Activated T-helper 2 cell treated with anti-CD3 and anti-CD28 coated beads, Interferon-gamma antibody, Interleukin-2, Interleukin-4, amounts not matched to agents 10 μg/mL and 5 μg/mL and 100 μg/mL, durations not matched to agents 14 hours and 24 hours and 36 hours (primary cell): ENCODE data around the gene SORT1. TPM values are rescaled to one million over a fixed set of nuclear protein-coding genes. Genes with fewer than 3 reads are reported as not detected.

ENCODE experiments used
- DNase-seq: peaks from one replicate; pipeline ENCODE4 v3.0.0; 2021; ENCODE audit warnings: low spot score
- H3K27ac Mint-ChIP-seq: one replicate; pipeline ENCODE4 v1.8.0; 2021; ENCODE audit warnings: mixed read lengths
- H3K27me3 Mint-ChIP-seq: one replicate; pipeline ENCODE4 v1.8.0; 2021; ENCODE audit warnings: low read depth, mixed read lengths
- H3K36me3 Mint-ChIP-seq: one replicate; pipeline ENCODE4 v1.8.0; 2021; ENCODE audit warnings: low read depth, mixed read lengths
- H3K4me1 Mint-ChIP-seq: one replicate; pipeline ENCODE4 v1.8.0; 2021; ENCODE audit warnings: low read depth, mixed read lengths
- H3K4me3 Mint-ChIP-seq: one replicate; pipeline ENCODE4 v1.8.0; 2021; ENCODE audit warnings: low read depth, mild to moderate bottlenecking, moderate library complexity, mixed read lengths
- H3K9me3 Mint-ChIP-seq: one replicate; pipeline ENCODE4 v1.8.0; 2021; ENCODE audit warnings: mixed read lengths
- intact Hi-C: fragments of 100-400 bp; cut with micrococcal nuclease; formaldehyde crosslinking; loops from one replicate; pipeline ENCODE4 v1.15.1; 2023
- total RNA-seq: library from RNA; stranded (reverse); gene quantifications from 2 replicates; pipeline ENCODE4 v1.2.3, GENCODE V29; 2022

Gene SORT1
- total RNA-seq, 1 donor from 2014 or later: 1.9 TPM

DNA sequence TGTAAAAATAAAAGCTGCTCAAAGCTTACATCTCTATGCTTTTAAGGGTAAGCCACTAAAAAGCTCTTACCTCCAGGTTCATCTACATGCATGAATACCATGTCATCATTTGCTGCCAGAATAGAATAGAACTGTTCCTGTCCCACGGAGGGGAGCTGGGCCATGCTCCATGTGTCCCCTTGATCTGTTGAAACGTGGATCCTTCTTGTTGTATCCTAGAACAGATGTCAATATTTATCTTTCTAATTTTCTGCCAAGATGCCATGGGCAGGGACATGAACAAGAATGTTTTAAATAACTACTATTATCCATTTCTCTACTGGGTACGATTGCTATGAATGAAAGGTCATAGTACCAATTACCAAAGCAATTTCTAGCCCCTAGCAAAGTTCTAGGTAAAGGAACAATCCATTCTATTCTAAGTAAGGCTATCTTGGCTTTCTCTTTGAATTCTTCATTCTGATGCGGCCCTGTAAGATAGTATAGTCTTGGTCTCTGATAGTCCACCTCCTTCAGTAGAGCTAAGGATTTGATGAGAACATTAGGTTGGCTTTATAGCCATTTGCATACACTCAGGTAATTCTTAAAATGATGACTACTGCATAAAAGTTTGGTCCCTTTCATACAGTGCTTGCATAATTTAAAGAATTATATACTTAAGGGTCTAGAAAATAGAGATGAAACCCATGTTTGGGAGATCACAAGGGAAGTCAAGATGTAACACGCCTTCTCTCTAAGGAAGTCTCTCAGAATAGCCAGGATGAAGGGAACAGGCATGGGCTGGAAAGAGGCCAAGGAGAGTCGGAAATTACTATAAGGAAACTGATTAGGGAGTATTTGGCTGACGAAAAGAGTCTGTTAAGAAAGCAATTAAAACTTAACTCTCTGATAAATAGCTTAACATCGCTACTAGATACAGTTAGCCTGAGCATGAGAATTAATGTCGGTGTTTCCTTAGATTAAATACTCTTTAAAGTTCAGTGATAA is 55.5 kb downstream of the SORT1 start:
- H3K27me3 Mint-ChIP-seq: peaks cover 14% of the 10 kb centered on the region
- no peaks in the 10 kb centered on the region for H3K4me1 Mint-ChIP-seq
- no peak overlapping the region for H3K27ac Mint-ChIP-seq
- H3K9me3 Mint-ChIP-seq: no peaks in the 10 kb centered on the region
- DNase-seq: no peak
- H3K4me3 Mint-ChIP-seq: no peak overlapping the region
- H3K36me3 Mint-ChIP-seq: no peaks in the 10 kb centered on the region
- intact Hi-C loops: no loop called here

DNA sequence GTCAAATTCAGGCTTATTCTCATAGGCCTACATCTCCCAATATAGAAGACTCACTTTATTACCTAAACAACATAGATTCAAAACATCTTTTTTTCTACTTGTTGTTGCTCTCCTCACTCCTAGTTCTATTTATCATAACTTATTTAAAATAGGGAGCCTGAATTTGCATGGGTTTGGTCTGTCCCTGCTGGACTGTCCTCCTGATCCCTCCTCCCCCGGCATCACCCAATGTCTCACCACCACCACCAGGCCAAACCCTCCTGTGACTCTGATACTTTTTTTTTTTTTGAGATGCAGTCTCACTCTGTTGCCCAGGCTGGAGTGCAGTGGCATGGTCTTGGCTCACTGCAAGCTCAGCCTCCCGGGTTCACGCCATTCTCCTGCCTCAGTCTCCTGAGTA is 59.1 kb downstream of the SORT1 start:
- no peak for DNase-seq
- no peaks in the 10 kb centered on the region for H3K36me3 Mint-ChIP-seq

DNA sequence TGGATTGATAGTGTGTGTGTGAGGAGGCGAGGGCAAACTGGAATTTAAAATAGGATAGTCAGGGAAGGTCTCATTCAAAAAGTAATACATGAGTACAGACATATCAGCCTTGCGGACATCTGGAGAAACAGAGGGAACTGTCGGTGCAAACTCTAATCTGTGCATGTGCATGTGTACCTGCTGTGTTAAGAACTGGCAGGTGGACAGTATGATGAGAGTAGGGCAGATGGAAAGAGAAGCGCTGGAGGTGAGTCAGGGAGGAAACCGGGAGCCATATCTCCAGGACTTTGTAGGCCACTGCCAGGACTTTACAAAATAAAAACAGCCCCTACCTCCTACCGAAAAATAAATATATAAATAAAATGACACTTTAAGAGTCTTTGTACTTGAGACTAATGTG is 59.6 kb downstream of the SORT1 start:
- no peak overlapping the region for H3K27ac Mint-ChIP-seq
- H3K36me3 Mint-ChIP-seq: no peaks in the 10 kb centered on the region
- no peak for DNase-seq
- intact Hi-C loops: no loop called here
- no peaks in the 10 kb centered on the region for H3K4me1 Mint-ChIP-seq
- peaks cover 2% of the 10 kb centered on the region for H3K27me3 Mint-ChIP-seq
- H3K4me3 Mint-ChIP-seq: no peak overlapping the region
- H3K9me3 Mint-ChIP-seq: no peaks in the 10 kb centered on the region

More for the DNA sequence above, 59.1 kb downstream of the SORT1 start:
- Mint-ChIP-seq H3K27me3 (peaks cover 4% of the 10 kb centered on the region), H3K4me3 (no peak overlapping the region), H3K9me3 (no peaks in the 10 kb centered on the region), H3K4me1 (no peaks in the 10 kb centered on the region), H3K27ac (no peak overlapping the region)
- intact Hi-C loops: no loop called here

DNA sequence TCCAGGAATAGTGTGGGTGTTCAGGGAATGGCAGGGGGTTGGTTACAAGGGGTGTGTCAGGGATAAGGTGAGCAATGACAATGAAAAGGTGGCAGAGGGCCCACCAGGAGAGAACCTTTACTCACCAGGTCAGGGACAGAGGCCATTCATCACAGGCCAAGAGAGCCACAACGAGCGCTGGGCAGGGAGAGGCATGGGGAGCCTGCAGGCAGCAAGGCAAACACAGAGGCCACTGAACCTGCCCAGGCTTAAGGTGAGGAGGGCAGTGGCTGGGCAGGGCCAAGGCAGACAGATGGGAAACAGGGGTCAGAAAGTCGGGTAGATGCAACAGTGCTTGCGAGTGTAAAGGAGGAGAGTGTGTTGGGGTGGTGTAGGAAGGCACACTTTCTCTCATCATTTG is 62.6 kb downstream of the SORT1 start:
- Mint-ChIP-seq H3K9me3 (peaks cover 23% of the 10 kb centered on the region), H3K27ac (no peak overlapping the region), H3K36me3 (peaks cover 8% of the 10 kb centered on the region), H3K4me1 (no peaks in the 10 kb centered on the region), H3K4me3 (no peak overlapping the region), H3K27me3 (peaks cover 12% of the 10 kb centered on the region)
- intact Hi-C loops: no loop called here
- DNase-seq: no peak

DNA sequence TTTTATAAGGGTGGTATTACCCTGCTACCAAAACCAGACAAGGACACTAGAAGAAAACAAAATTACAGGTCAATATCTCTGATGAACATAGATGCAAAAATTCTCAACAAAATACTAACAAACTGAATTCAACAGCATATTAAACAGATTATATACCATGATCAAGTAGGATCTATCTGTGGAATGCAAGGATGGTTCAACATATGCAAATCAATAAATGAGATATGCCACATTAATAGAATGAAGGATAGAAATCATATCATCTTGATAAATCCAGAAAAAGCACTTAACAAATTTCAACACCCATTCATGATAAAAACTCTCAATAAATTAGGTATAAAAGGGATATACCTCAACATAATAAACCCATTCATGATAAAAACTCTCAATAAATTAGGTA is 66.6 kb downstream of the SORT1 start:
- H3K4me3 Mint-ChIP-seq: no peak overlapping the region
- peaks cover 19% of the 10 kb centered on the region for H3K27me3 Mint-ChIP-seq
- no peak for DNase-seq
- intact Hi-C loops: no loop called here
- H3K4me1 Mint-ChIP-seq: no peaks in the 10 kb centered on the region
- no peak overlapping the region for H3K27ac Mint-ChIP-seq
- H3K9me3 Mint-ChIP-seq: peaks cover 29% of the 10 kb centered on the region
- peaks cover 8% of the 10 kb centered on the region for H3K36me3 Mint-ChIP-seq

DNA sequence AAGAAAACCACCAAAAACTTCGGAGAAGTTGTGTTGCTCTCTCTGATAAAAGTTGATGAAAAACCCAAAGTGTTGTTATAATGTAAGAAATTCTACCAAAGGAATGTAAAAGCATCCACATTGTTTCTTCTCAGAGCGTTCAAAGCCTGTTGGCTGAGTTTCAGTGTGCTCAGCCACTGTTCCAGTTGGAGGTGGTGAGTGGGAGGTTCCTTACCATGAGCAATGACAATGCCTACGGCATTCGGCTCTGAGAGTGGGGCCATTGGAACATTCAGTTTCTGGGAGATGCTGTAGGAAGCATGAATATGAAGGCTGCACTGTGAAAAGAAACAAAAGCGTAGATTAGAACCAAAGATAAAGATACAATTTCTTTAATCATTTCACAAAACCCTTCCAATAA is 70.4 kb downstream of the SORT1 start:
- Mint-ChIP-seq H3K4me1 (no peaks in the 10 kb centered on the region), H3K4me3 (no peak overlapping the region), H3K27ac (no peak overlapping the region), H3K9me3 (peaks cover 25% of the 10 kb centered on the region), H3K27me3 (peaks cover 21% of the 10 kb centered on the region), H3K36me3 (peaks cover 8% of the 10 kb centered on the region)
- no peak for DNase-seq
- intact Hi-C loops: no loop called here

DNA sequence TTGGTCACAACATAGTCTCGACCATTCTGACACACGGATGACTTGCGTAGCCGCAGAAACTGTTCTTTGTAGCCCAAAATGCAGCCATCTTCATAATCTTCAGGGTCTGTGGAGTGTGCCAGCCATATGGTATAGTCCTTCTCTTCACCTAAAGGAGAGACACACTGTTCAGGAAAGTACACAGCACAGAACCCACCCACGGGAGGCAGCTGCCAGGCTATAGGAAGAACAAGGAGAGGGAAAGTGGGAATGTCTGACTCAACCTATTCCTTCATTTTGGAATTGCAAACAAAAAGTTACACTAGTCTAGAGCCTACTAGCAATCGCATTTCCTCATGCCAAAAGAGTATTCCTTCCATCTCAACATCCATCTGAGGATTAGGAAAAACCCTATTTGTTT is 74.7 kb downstream of the SORT1 start:
- H3K4me3 Mint-ChIP-seq: no peak overlapping the region
- H3K9me3 Mint-ChIP-seq: no peaks in the 10 kb centered on the region
- intact Hi-C loops: no loop called here
- DNase-seq: no peak
- no peaks in the 10 kb centered on the region for H3K4me1 Mint-ChIP-seq
- H3K27me3 Mint-ChIP-seq: peaks cover 17% of the 10 kb centered on the region
- no peaks in the 10 kb centered on the region for H3K36me3 Mint-ChIP-seq
- H3K27ac Mint-ChIP-seq: no peak overlapping the region

DNA sequence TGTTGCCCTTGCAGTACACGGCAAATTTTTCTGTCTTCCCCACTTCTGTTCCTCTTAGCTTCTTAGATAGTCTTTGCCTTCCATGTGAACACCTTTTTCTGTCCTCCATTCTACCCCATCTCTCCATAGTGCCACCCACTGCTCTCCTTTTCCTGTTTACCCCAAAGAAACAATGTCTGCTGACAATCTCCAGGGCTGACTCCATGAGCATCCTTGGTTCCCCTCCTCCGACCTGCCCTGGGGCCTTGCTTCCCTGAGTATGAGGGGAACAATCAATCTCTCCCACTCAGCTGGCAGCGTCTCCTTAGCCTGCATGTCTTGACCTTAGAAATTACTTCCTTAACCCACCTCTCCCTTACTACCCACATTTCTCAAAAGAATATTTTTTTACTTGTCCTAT is 78.6 kb downstream of the SORT1 start:
- no peaks in the 10 kb centered on the region for H3K36me3 Mint-ChIP-seq
- peaks cover 13% of the 10 kb centered on the region for H3K27me3 Mint-ChIP-seq
- intact Hi-C loops: no loop called here
- DNase-seq: no peak
- H3K4me1 Mint-ChIP-seq: no peaks in the 10 kb centered on the region
- no peak overlapping the region for H3K27ac Mint-ChIP-seq
- no peaks in the 10 kb centered on the region for H3K9me3 Mint-ChIP-seq
- H3K4me3 Mint-ChIP-seq: no peak overlapping the region

DNA sequence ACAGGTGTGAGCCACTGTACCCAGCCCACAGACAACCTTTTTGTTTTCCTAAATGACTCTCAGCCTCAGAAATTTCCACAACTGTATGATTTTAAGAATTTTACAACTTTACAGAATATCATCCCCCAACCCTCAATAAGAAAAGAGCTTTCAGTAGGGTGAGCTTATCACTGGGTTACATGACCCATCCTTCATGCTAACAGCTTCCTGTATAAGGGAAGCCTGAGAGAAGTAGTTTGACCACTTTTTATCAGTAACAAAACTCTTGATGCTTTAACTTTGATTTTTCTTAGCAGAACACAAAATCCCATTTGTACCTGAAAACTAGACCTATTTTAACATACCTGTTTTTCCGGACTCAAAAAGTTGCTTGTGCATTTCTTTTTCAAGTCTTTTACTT is 81.2 kb downstream of the SORT1 start:
- intact Hi-C loops: no loop called here
- Mint-ChIP-seq H3K36me3 (no peaks in the 10 kb centered on the region), H3K4me1 (no peaks in the 10 kb centered on the region), H3K27ac (no peak overlapping the region), H3K9me3 (no peaks in the 10 kb centered on the region), H3K27me3 (peaks cover 9% of the 10 kb centered on the region), H3K4me3 (no peak overlapping the region)
- DNase-seq: no peak

DNA sequence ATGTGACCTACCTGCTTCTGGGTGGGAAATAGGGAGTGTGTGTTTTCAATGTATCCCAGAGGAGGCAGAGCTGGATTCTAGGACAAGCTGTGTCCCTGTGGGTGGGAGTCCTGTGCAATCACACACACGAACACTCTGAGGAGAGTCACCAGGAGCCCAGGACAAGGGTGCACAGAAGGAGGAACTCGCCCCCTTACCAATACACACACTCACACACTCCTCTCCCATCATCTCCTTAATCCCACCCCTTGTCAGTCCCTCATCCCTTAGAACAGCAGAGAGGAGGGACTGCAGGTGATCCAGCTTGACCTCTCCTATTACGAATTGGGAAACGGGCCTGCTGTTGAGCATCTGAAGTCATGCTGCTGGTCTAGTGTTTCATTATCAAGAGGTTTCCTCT is 82.4 kb downstream of the SORT1 start:
- no peak overlapping the region for H3K4me3 Mint-ChIP-seq
- H3K4me1 Mint-ChIP-seq: no peaks in the 10 kb centered on the region
- no peaks in the 10 kb centered on the region for H3K9me3 Mint-ChIP-seq
- no peak for DNase-seq
- intact Hi-C loops: no loop called here
- H3K36me3 Mint-ChIP-seq: no peaks in the 10 kb centered on the region
- H3K27me3 Mint-ChIP-seq: peaks cover 10% of the 10 kb centered on the region
- no peak overlapping the region for H3K27ac Mint-ChIP-seq

DNA sequence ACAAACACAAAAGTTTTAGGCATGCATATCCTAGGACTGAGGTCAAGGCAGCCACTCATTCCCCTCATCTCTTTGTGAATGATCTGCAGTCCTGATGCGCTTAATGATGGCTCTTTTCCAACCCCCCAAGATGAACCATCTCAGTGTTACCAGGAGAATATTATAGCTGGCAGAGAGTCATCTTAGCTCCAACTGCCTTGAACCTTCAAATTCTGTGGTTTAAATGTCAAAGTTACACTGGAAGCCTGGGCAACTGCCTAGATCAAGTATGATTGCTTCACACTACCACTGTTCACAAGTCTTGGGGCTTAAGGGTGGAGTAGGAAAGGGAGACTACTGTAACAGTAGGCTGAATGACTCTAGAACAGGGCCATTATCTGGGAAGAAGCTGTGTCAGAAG is 82.9 kb downstream of the SORT1 start:
- no peak overlapping the region for H3K27ac Mint-ChIP-seq
- DNase-seq: no peak
- no peaks in the 10 kb centered on the region for H3K36me3 Mint-ChIP-seq
- intact Hi-C loops: no loop called here
- no peaks in the 10 kb centered on the region for H3K4me1 Mint-ChIP-seq
- H3K27me3 Mint-ChIP-seq: peaks cover 10% of the 10 kb centered on the region
- H3K4me3 Mint-ChIP-seq: no peak overlapping the region
- H3K9me3 Mint-ChIP-seq: no peaks in the 10 kb centered on the region

DNA sequence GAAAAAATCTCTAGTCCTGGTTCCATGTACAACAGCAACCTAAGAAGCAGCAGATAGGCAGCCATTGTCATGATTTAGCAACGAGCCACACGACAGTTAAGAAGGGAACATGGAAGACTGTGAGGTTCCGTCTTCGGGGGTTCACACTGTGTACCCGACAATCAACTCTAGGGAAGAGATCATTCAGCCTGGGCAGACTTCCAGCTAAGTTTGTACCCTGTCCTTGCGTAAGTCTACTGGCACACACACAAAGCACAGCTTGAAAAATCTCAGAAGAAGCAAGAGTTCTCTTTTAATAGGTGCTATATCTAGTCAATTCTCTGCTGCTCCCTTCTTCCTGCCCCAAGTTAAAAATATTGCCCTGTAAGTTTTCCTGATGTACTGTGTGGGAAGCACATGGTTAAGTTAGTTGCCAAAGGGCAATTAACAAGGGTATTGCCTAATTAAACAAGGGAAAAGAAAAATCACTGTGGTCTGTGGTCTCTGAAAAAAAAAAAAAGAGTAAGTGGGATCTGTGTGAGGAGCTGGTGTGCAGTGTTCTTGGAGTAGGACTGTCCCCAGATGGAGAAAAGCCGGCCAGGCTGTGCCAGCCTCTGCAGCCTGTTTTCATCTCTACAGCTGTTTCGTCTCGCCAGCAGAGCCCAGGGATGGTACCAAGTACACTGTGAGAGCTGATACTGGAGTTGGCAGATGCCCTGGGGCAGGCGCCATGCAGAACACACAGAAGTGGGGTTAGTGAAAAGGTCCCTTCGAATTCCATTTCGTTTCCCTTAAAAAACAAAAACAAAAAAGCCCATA is 84.5 kb downstream of the SORT1 start:
- Mint-ChIP-seq H3K9me3 (no peaks in the 10 kb centered on the region), H3K27me3 (peaks cover 13% of the 10 kb centered on the region), H3K4me1 (no peaks in the 10 kb centered on the region), H3K27ac (no peak overlapping the region), H3K4me3 (no peak overlapping the region), H3K36me3 (no peaks in the 10 kb centered on the region)
- DNase-seq: no peak
- intact Hi-C loops: no loop called here

DNA sequence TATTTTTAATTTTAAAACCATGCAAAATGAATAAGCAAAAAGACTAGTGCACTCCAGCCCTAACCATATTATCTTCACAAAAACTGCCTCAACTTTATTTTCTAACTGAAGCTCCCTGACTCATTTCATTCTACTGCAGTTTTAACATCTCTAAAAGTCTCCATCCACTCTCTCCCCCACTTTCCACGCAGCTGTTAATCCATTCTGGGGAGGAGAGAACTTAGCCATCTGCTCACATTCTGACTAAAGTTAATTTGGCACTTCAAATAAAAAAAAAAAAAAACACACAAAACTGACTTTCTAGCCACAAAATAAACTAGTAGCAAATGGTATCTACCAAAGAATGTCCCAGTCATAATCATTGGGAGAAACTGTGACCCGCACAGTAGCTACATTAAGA is 85.5 kb downstream of the SORT1 start:
- Mint-ChIP-seq H3K27ac (no peak overlapping the region), H3K4me1 (no peaks in the 10 kb centered on the region), H3K27me3 (peaks cover 13% of the 10 kb centered on the region), H3K36me3 (no peaks in the 10 kb centered on the region), H3K4me3 (no peak overlapping the region), H3K9me3 (no peaks in the 10 kb centered on the region)
- no peak for DNase-seq
- intact Hi-C loops: no loop called here
